ENCODE data around the gene S100A7. TPM values are rescaled to one million over a fixed set of nuclear protein-coding genes. Genes with fewer than 3 reads are reported as not detected.

S100A7 gene
- polyA plus RNA-seq, 3 donors: not detected

DNA sequence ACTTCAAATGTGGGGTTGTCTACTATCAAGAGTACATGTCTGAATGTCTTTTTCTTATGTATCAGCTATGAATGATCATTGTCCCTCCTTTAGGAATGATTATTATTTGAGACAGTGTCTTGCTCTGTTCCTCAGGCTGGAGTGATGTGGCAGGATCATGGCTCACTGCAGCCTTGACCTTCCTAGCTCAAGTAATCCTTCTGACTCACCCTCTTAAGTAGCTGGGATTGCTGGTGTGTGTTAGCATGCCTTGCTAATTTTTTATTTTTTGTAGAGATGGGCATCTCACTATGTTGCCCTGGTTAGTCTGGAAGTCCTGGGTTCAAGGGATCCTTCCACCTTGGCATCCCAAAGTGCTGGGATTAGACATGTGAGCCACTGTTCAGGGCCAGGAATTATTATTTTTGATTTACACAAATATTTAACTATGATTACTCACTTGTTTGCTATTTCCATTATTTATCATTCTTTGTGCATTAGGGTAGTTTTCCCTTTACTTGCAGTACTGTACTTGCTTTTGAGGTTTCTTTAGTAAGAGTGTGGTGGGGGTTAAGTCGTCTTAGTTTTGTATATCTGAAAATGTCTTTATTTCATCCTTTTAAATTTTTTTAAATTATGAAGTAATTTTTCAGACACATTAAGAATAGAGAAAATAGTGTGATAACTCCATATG is 12.8 kb downstream of the S100A7 start:
- TF ChIP-seq, protein P1, sequence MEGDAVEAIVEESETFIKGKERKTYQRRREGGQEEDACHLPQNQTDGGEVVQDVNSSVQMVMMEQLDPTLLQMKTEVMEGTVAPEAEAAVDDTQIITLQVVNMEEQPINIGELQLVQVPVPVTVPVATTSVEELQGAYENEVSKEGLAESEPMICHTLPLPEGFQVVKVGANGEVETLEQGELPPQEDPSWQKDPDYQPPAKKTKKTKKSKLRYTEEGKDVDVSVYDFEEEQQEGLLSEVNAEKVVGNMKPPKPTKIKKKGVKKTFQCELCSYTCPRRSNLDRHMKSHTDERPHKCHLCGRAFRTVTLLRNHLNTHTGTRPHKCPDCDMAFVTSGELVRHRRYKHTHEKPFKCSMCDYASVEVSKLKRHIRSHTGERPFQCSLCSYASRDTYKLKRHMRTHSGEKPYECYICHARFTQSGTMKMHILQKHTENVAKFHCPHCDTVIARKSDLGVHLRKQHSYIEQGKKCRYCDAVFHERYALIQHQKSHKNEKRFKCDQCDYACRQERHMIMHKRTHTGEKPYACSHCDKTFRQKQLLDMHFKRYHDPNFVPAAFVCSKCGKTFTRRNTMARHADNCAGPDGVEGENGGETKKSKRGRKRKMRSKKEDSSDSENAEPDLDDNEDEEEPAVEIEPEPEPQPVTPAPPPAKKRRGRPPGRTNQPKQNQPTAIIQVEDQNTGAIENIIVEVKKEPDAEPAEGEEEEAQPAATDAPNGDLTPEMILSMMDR (IDR thresholded peaks at IDR 0.05): no peak
- no peak overlapping the region for H2AFZ ChIP-seq (ENCODE audit: insufficient read depth, low read depth, low read length, poor library complexity, severe bottlenecking)
- H3K27me3 Mint-ChIP-seq (ENCODE audit: low read depth in 3 of 3): peaks cover 22 to 48% (median 25%) of the 10 kb centered on the region in 3 donors
- H3K4me3 Mint-ChIP-seq: no peak overlapping the region
- no peak for DNase-seq
- H3K27ac ChIP-seq (ENCODE audit: low read depth in 1 of 2, low read length in 2 of 2): no peak overlapping the region
- H3K9ac ChIP-seq (ENCODE audit: insufficient read depth, low read length, poor library complexity, severe bottlenecking): no peak overlapping the region
- H3K27me3 ChIP-seq (ENCODE audit: control insufficient read depth in 2 of 2, insufficient read depth in 2 of 2, low read length in 2 of 2): peaks cover 3% of the 10 kb centered on the region in 2 donors
- H3K27ac Mint-ChIP-seq: no peak overlapping the region
- H3K4me1 Mint-ChIP-seq: no peaks in the 10 kb centered on the region
- H3K4me2 ChIP-seq (replicated peaks; ENCODE audit: extremely low read depth, low read length, poor library complexity, severe bottlenecking): no peak overlapping the region
- intact Hi-C loops (cut with micrococcal nuclease): no loop called here
- no peaks in the 10 kb centered on the region for H4K20me1 ChIP-seq (ENCODE audit: insufficient read depth, low read length)
- no peak overlapping the region for H3K4me3 ChIP-seq (replicated peaks in 1 of 3; ENCODE audit: low read depth in 2 of 3, low read length in 3 of 3)
- no peaks in the 10 kb centered on the region for H3K9me3 ChIP-seq (replicated peaks in 1 of 2; ENCODE audit: control insufficient read depth in 1 of 2, insufficient read depth in 1 of 2, low read length in 2 of 2)
- no CpG with 5 or more reads among the region's 1 CpG for WGBS (ENCODE audit: insufficient coverage)
- no peaks in the 10 kb centered on the region for H3K36me3 Mint-ChIP-seq
- no peaks in the 10 kb centered on the region for H3K36me3 ChIP-seq (replicated peaks in 1 of 2; ENCODE audit: control insufficient read depth in 1 of 2, insufficient read depth in 2 of 2, low read length in 2 of 2)
- no peaks in the 10 kb centered on the region for H3K9me3 Mint-ChIP-seq
- no peaks in the 10 kb centered on the region for H3K4me1 ChIP-seq (ENCODE audit: control insufficient read depth in 1 of 2, insufficient read depth in 2 of 2, low read length in 2 of 2)
- no peaks in the 10 kb centered on the region for H3K79me2 ChIP-seq (ENCODE audit: insufficient read depth, low read length)

DNA sequence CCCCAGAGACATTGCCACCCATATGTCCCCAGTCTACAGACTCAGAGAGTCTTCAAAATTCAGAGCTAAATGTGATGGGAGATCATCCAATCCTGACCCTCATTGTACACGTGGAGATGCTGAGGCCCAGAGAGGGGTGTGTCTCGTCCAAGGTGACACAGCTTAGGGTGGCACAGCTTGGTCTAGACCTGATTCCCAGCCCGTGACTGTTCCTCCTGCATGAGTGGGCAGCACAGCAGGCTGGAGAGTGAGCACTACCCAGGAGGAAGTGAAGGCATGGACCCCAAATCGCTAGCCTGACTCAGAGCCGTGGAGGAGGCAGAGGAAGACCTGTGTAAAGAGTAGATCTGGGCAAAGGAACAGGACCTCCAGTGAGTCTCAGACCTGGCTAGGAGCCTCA is 16.4 kb downstream of the S100A7 start:
- no peak overlapping the region for H3K4me3 Mint-ChIP-seq
- WGBS (ENCODE audit: insufficient coverage): 75% methylated on average over 5 of the region's 5 CpGs

More for the DNA sequence above, 16.4 kb downstream of the S100A7 start:
- Histone ChIP-seq H4K20me1 (ENCODE audit: insufficient read depth, low read length) (no peaks in the 10 kb centered on the region), H3K9me3 (replicated peaks in 1 of 2; ENCODE audit: control insufficient read depth in 1 of 2, insufficient read depth in 1 of 2, low read length in 2 of 2) (no peaks in the 10 kb centered on the region), H3K27ac (ENCODE audit: low read depth in 1 of 2, low read length in 2 of 2) (no peak overlapping the region), H3K4me2 (replicated peaks; ENCODE audit: extremely low read depth, low read length, poor library complexity, severe bottlenecking) (no peak overlapping the region), H3K27me3 (ENCODE audit: control insufficient read depth in 2 of 2, insufficient read depth in 2 of 2, low read length in 2 of 2) (peaks cover 0 to 3% of the 10 kb centered on the region in 2 donors), H3K4me1 (ENCODE audit: control insufficient read depth in 1 of 2, insufficient read depth in 2 of 2, low read length in 2 of 2) (no peaks in the 10 kb centered on the region), H3K4me3 (replicated peaks in 1 of 3; ENCODE audit: low read depth in 2 of 3, low read length in 3 of 3) (no peak overlapping the region), H3K36me3 (replicated peaks in 1 of 2; ENCODE audit: control insufficient read depth in 1 of 2, insufficient read depth in 2 of 2, low read length in 2 of 2) (no peaks in the 10 kb centered on the region), H2AFZ (ENCODE audit: insufficient read depth, low read depth, low read length, poor library complexity, severe bottlenecking) (no peak overlapping the region), H3K79me2 (ENCODE audit: insufficient read depth, low read length) (no peaks in the 10 kb centered on the region), H3K9ac (ENCODE audit: insufficient read depth, low read length, poor library complexity, severe bottlenecking) (no peak overlapping the region)
- TF ChIP-seq, protein P1 (IDR thresholded peaks at IDR 0.05): no peak
- H3K27ac Mint-ChIP-seq: no peak overlapping the region
- no peak for DNase-seq
- no peaks in the 10 kb centered on the region for H3K36me3 Mint-ChIP-seq
- peaks cover 16 to 40% (median 21%) of the 10 kb centered on the region in 3 donors for H3K27me3 Mint-ChIP-seq (ENCODE audit: low read depth in 3 of 3)
- no peaks in the 10 kb centered on the region for H3K9me3 Mint-ChIP-seq
- no peaks in the 10 kb centered on the region for H3K4me1 Mint-ChIP-seq
- intact Hi-C loops (cut with micrococcal nuclease): no loop called here

Data from CD14-positive monocyte (primary cell).